GM12878 (cell line): ENCODE data around the gene STON2. TPM values are rescaled to one million over a fixed set of nuclear protein-coding genes. Genes with fewer than 3 reads are reported as not detected.
A peak's percentile ranks its signal among the peaks of the same experiment; 100 is the strongest.

Source experiments
- BACH1 ChIP-seq: fragments of 450-650 bp; IDR thresholded peaks from 2 replicates; pipeline ENCODE4 v1.6.1; 2017; ENCODE audit warnings: mild to moderate bottlenecking, borderline replicate concordance
- BCL11A ChIP-seq: IDR thresholded peaks from 2 replicates; pipeline ENCODE4 v1.6.1; 2011; ENCODE audit warnings: low read depth, low read length
- CBFB ChIP-seq: IDR thresholded peaks from 2 replicates; pipeline ENCODE4 v1.6.1; 2016; ENCODE audit warnings: antibody characterized with exemption, low read depth
- CEBPB ChIP-seq, 2 experiments: fragments of 150-350 bp in 1 of 2; IDR thresholded peaks; 2 replicates each; pipeline ENCODE4 v1.6.1; 2012 to 2014; ENCODE audit warnings: low read depth in 2 of 2, low read length in 2 of 2, borderline replicate concordance in 1 of 2, inconsistent platforms in 1 of 2
- CREB1 ChIP-seq: IDR thresholded peaks from 2 replicates; pipeline ENCODE4 v1.6.1; 2012; ENCODE audit warnings: low read depth, mild to moderate bottlenecking, inconsistent platforms
- DPF2 ChIP-seq: fragments of 450-650 bp; IDR thresholded peaks from 2 replicates; pipeline ENCODE4 v1.6.1; 2017; ENCODE audit warnings: mild to moderate bottlenecking
- FOS ChIP-seq: IDR thresholded peaks from 3 replicates; pipeline ENCODE4 v1.6.1; 2011; ENCODE audit warnings: borderline replicate concordance; ENCODE audit not compliant: insufficient read length; ENCODE audit errors: extremely low read depth
- FOXM1 ChIP-seq: IDR thresholded peaks from 2 replicates; pipeline ENCODE4 v1.6.1; 2012; ENCODE audit warnings: low read depth, mild to moderate bottlenecking, inconsistent platforms, low read length, moderate library complexity
- IKZF2 ChIP-seq, 2 experiments: fragments of 450-650 bp; IDR thresholded peaks; 2 replicates each; pipeline ENCODE4 v1.6.1; 2017; ENCODE audit warnings: mild to moderate bottlenecking in 2 of 2, moderate library complexity in 2 of 2
- IRF4 ChIP-seq: IDR thresholded peaks from 2 replicates; pipeline ENCODE4 v1.6.1; 2011; ENCODE audit warnings: low read depth, low read length
- JUNB ChIP-seq: IDR thresholded peaks from 2 replicates; pipeline ENCODE4 v1.6.1; 2016; ENCODE audit warnings: antibody characterized with exemption, mild to moderate bottlenecking
- JUND ChIP-seq: IDR thresholded peaks from 2 replicates; pipeline ENCODE4 v1.6.1; 2012; ENCODE audit warnings: low read depth, mild to moderate bottlenecking, low read length, improper control_type of control experiment, moderate library complexity
- KDM1A ChIP-seq: fragments of 200-600 bp; sonication (generic); IDR thresholded peaks from 2 replicates; pipeline ENCODE4 v1.6.1; 2016; ENCODE audit warnings: borderline replicate concordance
- MEF2A ChIP-seq: IDR thresholded peaks from 2 replicates; pipeline ENCODE4 v1.6.1; 2011; ENCODE audit warnings: low read depth, mild to moderate bottlenecking, low read length, moderate library complexity; ENCODE audit not compliant: insufficient read depth
- MTA2 ChIP-seq: fragments of 450-650 bp; IDR thresholded peaks from 2 replicates; pipeline ENCODE4 v1.6.1; 2016; ENCODE audit warnings: low read depth, mild to moderate bottlenecking, moderate library complexity
- MTA3 ChIP-seq: IDR thresholded peaks from 2 replicates; pipeline ENCODE4 v1.6.1; 2012; ENCODE audit warnings: low read length, inconsistent platforms, borderline replicate concordance
- MYC ChIP-seq: IDR thresholded peaks from 2 replicates; pipeline ENCODE4 v1.6.1; 2011; ENCODE audit warnings: mild to moderate bottlenecking, low read length, moderate library complexity, inconsistent platforms; ENCODE audit not compliant: insufficient read depth, insufficient replicate concordance, insufficient read length, severe bottlenecking
- NBN ChIP-seq: fragments of 450-650 bp; IDR thresholded peaks from 2 replicates; pipeline ENCODE4 v1.6.1; 2016
- NFIC ChIP-seq: IDR thresholded peaks from 2 replicates; pipeline ENCODE4 v1.6.1; 2012; ENCODE audit warnings: low read depth, mild to moderate bottlenecking, inconsistent platforms, low read length, moderate library complexity
- NR2F1 ChIP-seq: fragments of 450-650 bp; conservative IDR thresholded peaks from 2 replicates; pipeline ENCODE4 v1.6.1; 2017; ENCODE audit warnings: mild to moderate bottlenecking
- PAX5 ChIP-seq: IDR thresholded peaks from 2 replicates; pipeline ENCODE4 v1.6.1; 2011; ENCODE audit warnings: low read depth, low read length, borderline replicate concordance
- PML ChIP-seq: IDR thresholded peaks from 2 replicates; pipeline ENCODE4 v1.6.1; 2012; ENCODE audit warnings: low read length, inconsistent platforms
- RAD51 ChIP-seq: fragments of 450-650 bp; IDR thresholded peaks from 2 replicates; pipeline ENCODE4 v1.6.1; 2016; ENCODE audit warnings: moderate library complexity, mild to moderate bottlenecking, inconsistent platforms
- SMAD5 ChIP-seq: IDR thresholded peaks from 2 replicates; pipeline ENCODE4 v1.6.1; 2016; ENCODE audit warnings: antibody characterized with exemption, low read depth
- SPI1 ChIP-seq: IDR thresholded peaks from 2 replicates; pipeline ENCODE4 v1.6.1; 2011; ENCODE audit warnings: low read depth, mild to moderate bottlenecking, low read length, moderate library complexity, borderline replicate concordance; ENCODE audit not compliant: insufficient read depth
- SRF ChIP-seq, 2 experiments: IDR thresholded peaks; 2 replicates each; pipeline ENCODE4 v1.6.1; 2011; ENCODE audit warnings: low read depth in 2 of 2, low read length in 2 of 2, mild to moderate bottlenecking in 1 of 2, moderate library complexity in 1 of 2
- TBL1XR1 ChIP-seq: IDR thresholded peaks from 2 replicates; pipeline ENCODE4 v1.6.1; 2012; ENCODE audit warnings: low read depth, low read length, improper control_type of control experiment
- TCF12 ChIP-seq: IDR thresholded peaks from 2 replicates; pipeline ENCODE4 v1.6.1; 2011; ENCODE audit warnings: low read depth, mild to moderate bottlenecking, low read length
- YY1 ChIP-seq: IDR thresholded peaks from 2 replicates; pipeline ENCODE4 v1.6.1; 2011; ENCODE audit warnings: low read depth, mild to moderate bottlenecking, low read length
- ZNF217 ChIP-seq: fragments of 450-650 bp; IDR thresholded peaks from 2 replicates; pipeline ENCODE4 v1.6.1; 2017; ENCODE audit warnings: antibody characterized with exemption, mild to moderate bottlenecking
- polyA plus RNA-seq, 11 experiments: library from polyadenylated mRNA; depleted of rRNA in 4 of 11; unstranded in 6 of 11; stranded (reverse) in 5 of 11; fragments of >200 nt; fragmentation: Nextera tagmentation in 4 of 11; fragmentation: Illumina TruSeq in 1 of 11; extraction: Ambion mirVana in 4 of 11; extraction: Trizol in 1 of 11; gene quantifications; 1 replicate in 1 of 11; 2 replicates in 10 of 11; pipeline versions ENCODE4 v1.2.1 to v1.2.3, GENCODE V29; 2011 to 2016; ENCODE audit warnings: inconsistent platforms in 2 of 11, missing spikeins in 2 of 11, low read depth in 1 of 11
- total RNA-seq, 4 experiments: library from RNA; depleted of rRNA in 3 of 4; stranded (reverse); fragments of >200 nt in 3 of 4; fragmentation: Illumina TruSeq in 1 of 4; extraction: Trizol in 1 of 4; gene quantifications; 2 replicates each; pipeline versions ENCODE4 v1.2.1 to v1.2.3, GENCODE V29; 2013 to 2021
- TF ChIP-seq, protein P1 (sequence below): IDR thresholded peaks from 2 replicates; pipeline ENCODE4 v1.6.1; 2011; ENCODE audit warnings: mild to moderate bottlenecking, low read depth, low read length, moderate library complexity; ENCODE audit not compliant: insufficient replicate concordance
- TF ChIP-seq, protein P2 (sequence below): IDR thresholded peaks from 2 replicates; pipeline ENCODE4 v1.6.1; 2012; ENCODE audit warnings: low read length, inconsistent platforms

Gene STON2
- total and polyA plus RNA-seq, 10 of the 15 experiments (the other 5 are each of a cell fraction or from before 2014, with no cell fraction given), result 0.03 to 0.13 (median 0.03) TPM; not detected in 7

DNA sequence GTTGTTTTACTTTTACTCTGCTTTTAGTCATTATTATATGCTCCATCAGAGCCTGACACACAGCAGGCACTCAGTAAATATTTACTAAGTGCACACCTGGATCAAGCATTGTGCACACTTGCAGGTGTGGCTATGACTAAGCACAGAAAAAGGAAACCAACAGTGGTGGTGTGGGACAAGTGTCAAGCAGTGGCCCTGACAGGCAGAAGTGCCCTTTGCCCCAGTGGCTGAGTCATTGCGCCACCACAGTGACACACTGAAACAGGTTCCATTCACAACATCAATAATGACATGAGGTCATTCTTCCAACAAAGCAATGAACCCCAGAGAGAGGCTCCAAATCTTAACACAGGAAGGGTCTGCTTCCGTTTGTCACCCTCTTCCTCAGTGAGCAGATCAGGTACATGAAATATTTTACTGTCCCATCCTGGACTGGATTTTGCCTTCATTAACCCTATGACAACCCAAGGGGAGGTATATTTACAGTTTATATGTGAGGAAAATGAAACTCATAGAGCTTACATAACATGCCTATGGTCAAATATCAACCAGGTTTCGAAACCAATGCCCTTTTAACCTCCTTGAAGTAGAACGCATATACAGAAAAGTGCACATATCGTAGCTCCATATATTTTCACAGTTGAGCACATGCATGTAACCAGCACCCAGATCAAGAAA, 96.7 kb downstream of the STON2 start (continued):
- TF ChIP-seq BCL11A (peak; percentile 62; the same call in 1 of the 2 replicates), MTA3 (peak; percentile 60; the same call in 1 of the 2 replicates), SMAD5 (no peak), CBFB (0 out of 2 replicates have a peak, but pooled peaks have one; percentile 20), PAX5 (peak; percentile 81; the same call in 1 of the 2 replicates), NR2F1 (peak; percentile 96), TCF12 (peak; percentile 77; the same call in 1 of the 2 replicates), RAD51 (no peak), IRF4 (peak; percentile 88; the same call in 1 of the 2 replicates), SPI1 (no peak), CEBPB (IDR thresholded peaks at IDR 0.05; ENCODE audit: borderline replicate concordance in 1 of 2, low read depth in 2 of 2, low read length in 2 of 2) (no peak), FOXM1 (peak; percentile 62; the same call in 1 of the 2 replicates), MEF2A (0 out of 2 replicates have a peak, but pooled peaks have one; percentile 30), BACH1 (peak; percentile 74), ZNF217 (peak; percentile 82), JUNB (peak; percentile 92), IKZF2 (IDR thresholded peaks at IDR 0.05) (peak; percentile 69 to 74; a peak in 3 of 4 replicates), MYC (no peak), MTA2 (peak; percentile 87), FOS (no peak), JUND (peak; percentile 59; the same call in 1 of the 2 replicates), SRF (IDR thresholded peaks at IDR 0.05; ENCODE audit: low read depth in 2 of 2, low read length in 2 of 2) (0 out of 4 replicates have a peak, but pooled peaks of 1 of the 2 experiments have one; percentile 35), NBN (0 out of 2 replicates have a peak, but pooled peaks have one; percentile 37), KDM1A (no peak), PML (peak; percentile 46; the same call in 1 of the 2 replicates), DPF2 (peak; percentile 94), NFIC (peak; percentile 78), TBL1XR1 (no peak), YY1 (0 out of 2 replicates have a peak, but pooled peaks have one; percentile 28), CREB1 (peak; percentile 82)
- TF ChIP-seq, protein P1, sequence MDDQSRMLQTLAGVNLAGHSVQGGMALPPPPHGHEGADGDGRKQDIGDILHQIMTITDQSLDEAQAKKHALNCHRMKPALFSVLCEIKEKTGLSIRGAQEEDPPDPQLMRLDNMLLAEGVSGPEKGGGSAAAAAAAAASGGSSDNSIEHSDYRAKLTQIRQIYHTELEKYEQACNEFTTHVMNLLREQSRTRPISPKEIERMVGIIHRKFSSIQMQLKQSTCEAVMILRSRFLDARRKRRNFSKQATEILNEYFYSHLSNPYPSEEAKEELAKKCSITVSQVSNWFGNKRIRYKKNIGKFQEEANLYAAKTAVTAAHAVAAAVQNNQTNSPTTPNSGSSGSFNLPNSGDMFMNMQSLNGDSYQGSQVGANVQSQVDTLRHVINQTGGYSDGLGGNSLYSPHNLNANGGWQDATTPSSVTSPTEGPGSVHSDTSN, result peak; percentile 46
- TF ChIP-seq, protein P2, sequence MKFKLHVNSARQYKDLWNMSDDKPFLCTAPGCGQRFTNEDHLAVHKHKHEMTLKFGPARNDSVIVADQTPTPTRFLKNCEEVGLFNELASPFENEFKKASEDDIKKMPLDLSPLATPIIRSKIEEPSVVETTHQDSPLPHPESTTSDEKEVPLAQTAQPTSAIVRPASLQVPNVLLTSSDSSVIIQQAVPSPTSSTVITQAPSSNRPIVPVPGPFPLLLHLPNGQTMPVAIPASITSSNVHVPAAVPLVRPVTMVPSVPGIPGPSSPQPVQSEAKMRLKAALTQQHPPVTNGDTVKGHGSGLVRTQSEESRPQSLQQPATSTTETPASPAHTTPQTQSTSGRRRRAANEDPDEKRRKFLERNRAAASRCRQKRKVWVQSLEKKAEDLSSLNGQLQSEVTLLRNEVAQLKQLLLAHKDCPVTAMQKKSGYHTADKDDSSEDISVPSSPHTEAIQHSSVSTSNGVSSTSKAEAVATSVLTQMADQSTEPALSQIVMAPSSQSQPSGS, result peak; percentile 90
